ENCODE data around the gene BMPR2.
"Not testable (repeated sequence)": the region's sequence is repeated elsewhere in the genome, so short reads cannot be mapped to it uniquely, and the experiment has no call there.

Gene BMPR2

DNA sequence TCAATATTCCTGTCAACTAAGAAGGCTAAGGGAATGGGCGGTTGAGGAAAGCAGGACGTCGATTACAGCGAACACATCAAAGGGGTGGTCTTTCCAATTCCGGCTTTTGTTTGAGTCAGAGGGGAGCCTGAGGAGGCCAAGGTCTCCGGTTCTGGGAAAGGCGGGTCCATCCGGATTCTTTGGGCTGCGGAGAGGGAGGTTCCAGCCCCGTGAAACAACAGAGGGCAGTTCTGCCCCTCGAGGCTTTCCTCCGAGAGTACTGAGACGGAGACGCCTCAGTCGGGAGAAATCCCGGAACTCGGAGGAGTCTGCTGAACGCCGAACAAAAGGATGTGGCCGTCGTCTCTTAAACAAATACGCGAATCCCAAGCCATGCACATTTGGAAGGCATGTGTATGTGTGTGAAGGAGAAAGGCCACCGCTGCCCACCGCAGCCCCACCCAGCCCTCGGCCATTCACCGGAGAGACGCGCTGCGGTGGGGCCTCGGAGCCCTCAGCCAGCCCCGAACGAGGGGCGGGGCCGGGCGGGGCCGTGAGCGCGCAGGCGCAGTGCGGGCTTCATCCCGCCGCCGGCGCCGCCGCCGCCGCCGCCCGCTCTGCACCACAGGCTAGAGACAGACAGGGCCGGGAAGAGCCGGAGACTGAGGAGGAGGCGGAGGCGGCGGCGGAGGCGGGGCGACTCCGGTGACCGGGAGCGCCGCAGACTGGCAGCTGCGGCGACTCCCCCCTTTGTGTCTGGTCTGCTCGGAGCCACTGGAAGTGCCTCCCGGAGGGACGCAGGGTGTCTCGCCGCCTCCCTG lies at the start of gene BMPR2:
Gene BMPR2, plus strand, starts transcription at position 719 of the 800 bp plus-strand sequence. CDS start 1,148 bp downstream, outside the sequence.
- H3K36me3 ChIP-seq (ENCODE audit: control insufficient read depth, insufficient read depth, low read length): no peaks in the 10 kb centered on the region
- peak within 1 kb of the TSS; percentile 98 for H3K4me3 ChIP-seq (ENCODE audit: low read length)
- H3K27me3 ChIP-seq (ENCODE audit: control insufficient read depth, insufficient read depth, low read length): no peaks in the 10 kb centered on the region
- H3K27ac ChIP-seq (ENCODE audit: low read depth, low read length): peak within 1 kb of the TSS; percentile 98
- peaks cover 8% of the 10 kb centered on the region for H3K4me1 ChIP-seq (ENCODE audit: control insufficient read depth, insufficient read depth, low read length)
- H3K9ac ChIP-seq (ENCODE audit: low read length): peak within 1 kb of the TSS; percentile 94

DNA sequence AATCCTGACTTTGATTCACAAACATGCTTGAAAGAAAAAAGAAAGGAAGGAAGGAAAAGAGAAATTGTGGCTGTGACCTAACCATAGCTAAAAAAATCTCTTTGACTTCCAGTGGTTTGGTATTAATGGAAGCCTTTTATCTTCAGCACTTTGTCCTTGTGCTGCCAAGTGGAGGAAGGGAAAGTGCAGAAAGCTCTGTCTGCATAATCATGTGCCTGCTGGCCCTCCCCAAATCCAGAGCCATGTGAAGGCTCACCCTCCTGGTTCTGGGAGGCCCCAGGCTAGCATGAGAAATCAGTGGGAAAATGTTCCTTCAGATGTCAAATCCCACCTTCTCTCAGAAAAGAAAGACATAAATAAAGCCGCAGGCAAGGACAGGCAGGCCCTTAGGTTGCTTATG lies 48.3 kb upstream of the BMPR2 start:
- no peak overlapping the region for H3K4me3 ChIP-seq (ENCODE audit: low read length)
- no peaks in the 10 kb centered on the region for H3K36me3 ChIP-seq (ENCODE audit: control insufficient read depth, insufficient read depth, low read length)
- H3K9ac ChIP-seq (ENCODE audit: low read length): no peak overlapping the region
- H3K27me3 ChIP-seq (ENCODE audit: control insufficient read depth, insufficient read depth, low read length): no peaks in the 10 kb centered on the region
- no peak overlapping the region for H3K27ac ChIP-seq (ENCODE audit: low read depth, low read length)
- H3K4me1 ChIP-seq (ENCODE audit: control insufficient read depth, insufficient read depth, low read length): no peaks in the 10 kb centered on the region

DNA sequence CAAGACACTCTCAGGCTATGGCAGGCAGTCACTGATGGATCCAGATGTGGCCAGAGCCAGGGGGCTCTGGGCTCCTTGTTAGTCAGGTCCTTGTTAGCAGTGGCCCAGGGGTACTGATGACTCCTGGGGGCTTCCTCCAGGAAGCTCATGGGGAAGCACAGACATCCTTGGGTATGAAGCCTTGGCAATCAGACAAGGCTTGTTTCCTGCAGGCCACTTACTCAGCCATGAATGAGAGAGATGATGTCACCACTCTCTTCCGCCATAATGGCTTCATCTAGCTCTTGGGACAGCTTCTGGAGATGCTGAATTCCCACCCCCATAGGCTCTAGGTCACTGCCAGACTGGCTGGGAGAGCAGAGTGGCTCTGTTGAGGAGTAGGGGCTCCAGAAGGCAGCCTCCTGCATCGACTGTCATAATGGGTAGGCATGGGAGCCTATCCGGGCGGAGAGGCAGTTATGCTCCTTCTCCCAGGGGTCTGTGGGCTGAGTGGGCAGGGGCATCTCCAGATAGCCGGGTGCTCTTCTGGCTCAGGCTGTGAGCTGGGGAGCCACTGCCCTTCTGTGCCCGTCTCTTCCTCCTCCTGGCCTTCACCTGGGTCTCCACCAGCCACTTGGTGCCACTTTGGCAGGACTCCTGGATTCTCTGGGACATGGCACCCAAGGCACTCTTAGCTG lies 40.2 kb upstream of the BMPR2 start:
- Histone ChIP-seq H3K4me1 (ENCODE audit: control insufficient read depth, insufficient read depth, low read length) (no peaks in the 10 kb centered on the region), H3K4me3 (ENCODE audit: low read length) (no peak overlapping the region), H3K27ac (ENCODE audit: low read depth, low read length) (no peak overlapping the region), H3K27me3 (ENCODE audit: control insufficient read depth, insufficient read depth, low read length) (no peaks in the 10 kb centered on the region), H3K36me3 (ENCODE audit: control insufficient read depth, insufficient read depth, low read length) (no peaks in the 10 kb centered on the region), H3K9ac (ENCODE audit: low read length) (no peak overlapping the region)

DNA sequence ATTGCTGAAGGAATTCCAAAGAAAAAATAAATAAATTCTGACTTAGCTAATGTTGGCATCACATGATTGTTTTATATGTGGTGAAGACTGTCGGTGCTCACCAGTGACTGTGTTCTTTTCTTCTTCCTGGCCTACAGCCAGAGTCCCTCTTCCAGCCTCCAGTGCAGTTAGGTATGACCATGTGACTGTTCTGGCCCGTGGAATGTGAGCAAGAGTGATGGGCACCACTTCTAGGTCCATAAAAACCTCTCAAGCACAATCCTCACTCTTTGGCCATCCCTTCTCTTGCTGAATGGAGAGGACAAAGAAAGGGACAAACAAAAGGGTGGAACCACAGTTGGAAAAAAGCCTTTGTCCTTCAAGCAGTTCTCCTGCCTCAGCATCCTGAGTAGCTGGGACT lies 39.0 kb upstream of the BMPR2 start:
- Histone ChIP-seq H3K9ac (ENCODE audit: low read length) (no peak overlapping the region), H3K27ac (ENCODE audit: low read depth, low read length) (no peak overlapping the region), H3K4me3 (ENCODE audit: low read length) (no peak overlapping the region), H3K27me3 (ENCODE audit: control insufficient read depth, insufficient read depth, low read length) (no peaks in the 10 kb centered on the region), H3K36me3 (ENCODE audit: control insufficient read depth, insufficient read depth, low read length) (no peaks in the 10 kb centered on the region), H3K4me1 (ENCODE audit: control insufficient read depth, insufficient read depth, low read length) (no peaks in the 10 kb centered on the region)

DNA sequence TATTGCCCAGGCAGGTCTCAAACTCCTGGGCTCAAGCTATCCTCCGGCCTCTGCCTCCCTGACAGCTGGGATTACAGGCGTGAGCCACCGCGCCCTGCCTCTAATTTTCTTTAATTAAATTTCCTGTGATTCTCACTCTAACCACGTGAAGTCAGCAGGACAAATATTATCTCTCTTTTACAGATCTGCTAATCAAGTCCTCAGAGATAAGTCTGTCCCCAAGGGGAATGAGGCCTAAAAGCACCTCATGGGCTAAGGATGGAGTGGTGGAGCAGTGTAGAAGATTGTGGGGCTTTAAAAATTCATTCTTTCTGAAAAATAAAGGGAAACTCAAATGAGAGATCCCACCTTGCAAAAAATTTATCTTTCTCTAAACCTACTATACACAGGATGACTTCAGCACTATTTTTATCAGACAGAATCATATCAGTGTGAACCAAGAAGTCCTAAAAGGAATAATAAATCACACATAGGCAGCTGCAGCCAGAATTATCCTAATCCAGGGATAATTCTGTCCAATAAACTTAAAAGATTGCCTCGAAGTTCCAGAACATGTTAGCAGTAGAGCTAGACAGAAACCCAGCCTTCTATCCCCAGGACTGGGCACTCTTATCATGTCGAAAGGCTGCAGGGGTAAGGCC lies 38.3 kb upstream of the BMPR2 start:
- no peaks in the 10 kb centered on the region for H3K36me3 ChIP-seq (ENCODE audit: control insufficient read depth, insufficient read depth, low read length)
- H3K4me1 ChIP-seq (ENCODE audit: control insufficient read depth, insufficient read depth, low read length): no peaks in the 10 kb centered on the region
- no peak overlapping the region for H3K4me3 ChIP-seq (ENCODE audit: low read length)
- H3K27ac ChIP-seq (ENCODE audit: low read depth, low read length): no peak overlapping the region
- no peak overlapping the region for H3K9ac ChIP-seq (ENCODE audit: low read length)
- no peaks in the 10 kb centered on the region for H3K27me3 ChIP-seq (ENCODE audit: control insufficient read depth, insufficient read depth, low read length)

DNA sequence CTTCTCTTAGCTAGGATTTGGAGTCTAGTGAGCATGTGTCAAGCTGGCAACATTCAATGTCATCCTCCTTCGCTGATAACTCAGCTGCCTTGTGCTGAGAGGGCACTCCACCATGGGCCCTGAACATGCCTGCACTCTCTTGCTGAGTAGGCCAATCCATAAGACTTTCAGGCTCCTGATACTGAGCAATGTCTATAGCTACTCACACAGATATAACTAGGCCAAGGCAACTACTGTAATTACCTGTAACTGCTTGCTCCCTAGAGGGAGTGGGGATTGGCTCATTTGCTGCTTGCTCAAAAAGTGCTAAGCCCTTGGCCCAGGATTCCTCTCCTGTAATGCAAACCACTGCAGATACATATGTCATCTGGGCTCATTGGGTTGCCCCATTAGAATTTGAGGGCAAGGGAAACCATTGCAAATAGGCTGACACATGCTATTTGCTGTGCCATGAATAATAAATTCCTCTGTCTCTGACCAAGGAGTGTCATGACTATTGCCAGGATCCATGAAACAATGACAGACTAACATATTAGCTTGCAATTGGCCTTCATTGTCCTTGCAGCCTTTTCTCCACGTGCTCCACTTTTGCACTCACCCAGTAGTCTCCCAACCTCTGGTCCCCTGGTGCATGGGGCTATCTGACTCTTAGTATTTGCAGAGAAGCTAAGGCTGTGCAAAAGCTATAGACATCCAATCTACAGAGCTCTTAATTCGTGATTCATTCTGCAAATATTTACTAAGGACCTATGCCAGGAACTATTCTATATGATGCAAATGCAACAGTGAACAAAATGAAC lies 36.9 kb upstream of the BMPR2 start:
- Histone ChIP-seq H3K9ac (ENCODE audit: low read length) (no peak overlapping the region), H3K27ac (ENCODE audit: low read depth, low read length) (no peak overlapping the region), H3K4me1 (ENCODE audit: control insufficient read depth, insufficient read depth, low read length) (no peaks in the 10 kb centered on the region), H3K36me3 (ENCODE audit: control insufficient read depth, insufficient read depth, low read length) (no peaks in the 10 kb centered on the region), H3K27me3 (ENCODE audit: control insufficient read depth, insufficient read depth, low read length) (no peaks in the 10 kb centered on the region), H3K4me3 (ENCODE audit: low read length) (no peak overlapping the region)

DNA sequence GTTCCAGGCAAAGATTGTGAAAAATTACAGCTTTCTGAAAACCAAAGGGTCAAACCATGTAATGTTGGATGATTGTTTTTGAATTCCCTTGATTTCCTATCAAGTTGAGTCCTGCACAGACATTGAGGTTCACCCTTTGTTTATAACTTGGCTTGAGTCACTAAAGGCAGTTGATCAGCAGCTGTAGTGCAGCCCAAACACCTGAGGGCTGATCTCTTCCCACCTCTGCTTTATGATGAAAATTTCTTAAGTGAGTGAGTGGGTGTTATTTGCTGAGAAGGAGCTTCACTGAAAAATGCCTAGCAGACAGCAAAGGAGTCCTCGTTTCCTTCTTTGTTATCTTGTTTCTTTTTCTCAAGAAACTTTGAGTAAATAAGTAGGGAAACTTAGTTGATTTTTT lies 31.9 kb upstream of the BMPR2 start:
- H3K36me3 ChIP-seq (ENCODE audit: control insufficient read depth, insufficient read depth, low read length): no peaks in the 10 kb centered on the region
- no peak overlapping the region for H3K9ac ChIP-seq (ENCODE audit: low read length)
- no peak overlapping the region for H3K27ac ChIP-seq (ENCODE audit: low read depth, low read length)
- H3K4me3 ChIP-seq (ENCODE audit: low read length): no peak overlapping the region
- H3K27me3 ChIP-seq (ENCODE audit: control insufficient read depth, insufficient read depth, low read length): no peaks in the 10 kb centered on the region
- no peaks in the 10 kb centered on the region for H3K4me1 ChIP-seq (ENCODE audit: control insufficient read depth, insufficient read depth, low read length)

DNA sequence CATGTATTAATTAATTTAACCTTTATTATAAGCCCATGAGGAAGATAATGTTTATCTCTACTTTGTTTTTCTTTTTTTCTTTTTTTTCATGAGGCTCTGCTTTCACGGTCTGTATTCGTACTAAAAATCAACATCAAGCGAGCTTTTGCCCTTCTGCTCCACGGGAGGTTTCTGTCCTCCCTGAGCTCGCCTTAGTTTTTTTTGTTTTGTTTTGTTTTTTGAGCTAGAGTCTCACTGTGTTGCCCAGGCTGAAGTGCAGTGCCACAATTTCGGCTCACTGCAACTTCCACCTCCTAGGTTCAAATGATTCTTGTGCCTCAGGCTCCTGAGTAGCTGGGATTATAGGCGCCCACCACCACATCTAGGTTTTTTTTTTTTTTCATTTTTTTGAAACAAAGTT lies 29.9 kb upstream of the BMPR2 start:
- Histone ChIP-seq H3K4me1 (ENCODE audit: control insufficient read depth, insufficient read depth, low read length) (no peaks in the 10 kb centered on the region), H3K36me3 (ENCODE audit: control insufficient read depth, insufficient read depth, low read length) (no peaks in the 10 kb centered on the region)

DNA sequence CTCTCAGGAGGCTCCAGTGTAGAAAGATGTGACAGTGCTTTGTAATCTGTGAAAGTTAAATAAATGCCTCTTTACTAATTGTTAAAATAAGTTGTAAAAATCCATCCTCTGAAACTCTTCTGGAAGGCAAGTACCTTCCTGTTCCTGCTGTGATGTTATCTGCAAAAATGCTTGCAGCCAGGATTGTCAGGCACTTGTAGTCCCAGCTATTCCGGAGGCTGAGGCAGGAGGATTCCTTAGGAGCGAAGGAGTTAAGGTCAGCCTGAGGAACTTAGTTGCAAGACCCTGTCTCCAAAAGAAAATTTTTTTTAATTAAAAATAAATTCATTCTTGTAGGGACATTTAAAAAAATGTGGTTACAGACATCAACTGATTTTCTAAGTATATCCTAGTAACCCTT lies 22.7 kb upstream of the BMPR2 start:
- no peaks in the 10 kb centered on the region for H3K27me3 ChIP-seq (ENCODE audit: control insufficient read depth, insufficient read depth, low read length)
- H3K4me1 ChIP-seq (ENCODE audit: control insufficient read depth, insufficient read depth, low read length): no peaks in the 10 kb centered on the region
- H3K27ac ChIP-seq (ENCODE audit: low read depth, low read length): no peak overlapping the region
- no peak overlapping the region for H3K9ac ChIP-seq (ENCODE audit: low read length)
- H3K36me3 ChIP-seq (ENCODE audit: control insufficient read depth, insufficient read depth, low read length): no peaks in the 10 kb centered on the region
- no peak overlapping the region for H3K4me3 ChIP-seq (ENCODE audit: low read length)

More for the DNA sequence above, 29.9 kb upstream of the BMPR2 start:
- no peak overlapping the region for H3K9ac ChIP-seq (ENCODE audit: low read length)
- H3K27ac ChIP-seq (ENCODE audit: low read depth, low read length): no peak overlapping the region
- H3K27me3 ChIP-seq (ENCODE audit: control insufficient read depth, insufficient read depth, low read length): no peaks in the 10 kb centered on the region
- no peak overlapping the region for H3K4me3 ChIP-seq (ENCODE audit: low read length)

DNA sequence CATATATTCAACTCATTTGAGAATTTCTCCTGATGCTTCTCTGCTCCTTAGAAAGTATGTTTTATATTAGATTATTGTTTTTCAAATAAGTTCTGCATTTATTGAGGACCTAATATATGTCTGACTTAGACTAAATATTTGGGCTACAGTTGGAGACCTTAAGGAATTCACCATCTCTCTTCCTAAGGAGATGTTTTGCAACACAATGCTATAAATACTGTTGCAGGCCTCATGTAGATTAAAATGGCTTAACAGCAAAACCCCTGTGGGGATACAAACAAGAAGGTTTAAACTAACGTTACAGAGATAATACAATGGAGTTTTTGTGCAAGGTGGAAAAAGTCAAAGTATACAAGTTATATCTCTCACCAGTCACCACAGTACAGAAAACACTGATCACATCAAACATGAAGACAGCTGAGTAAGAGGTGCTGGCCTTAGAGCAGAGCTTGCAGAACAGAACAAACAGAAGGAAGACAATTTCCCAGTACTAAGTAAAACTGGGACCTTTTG lies 20.1 kb upstream of the BMPR2 start:
- Histone ChIP-seq H3K4me3 (ENCODE audit: low read length) (no peak overlapping the region), H3K27ac (ENCODE audit: low read depth, low read length) (no peak overlapping the region), H3K36me3 (ENCODE audit: control insufficient read depth, insufficient read depth, low read length) (no peaks in the 10 kb centered on the region), H3K4me1 (ENCODE audit: control insufficient read depth, insufficient read depth, low read length) (no peaks in the 10 kb centered on the region), H3K9ac (ENCODE audit: low read length) (no peak overlapping the region), H3K27me3 (ENCODE audit: control insufficient read depth, insufficient read depth, low read length) (no peaks in the 10 kb centered on the region)

DNA sequence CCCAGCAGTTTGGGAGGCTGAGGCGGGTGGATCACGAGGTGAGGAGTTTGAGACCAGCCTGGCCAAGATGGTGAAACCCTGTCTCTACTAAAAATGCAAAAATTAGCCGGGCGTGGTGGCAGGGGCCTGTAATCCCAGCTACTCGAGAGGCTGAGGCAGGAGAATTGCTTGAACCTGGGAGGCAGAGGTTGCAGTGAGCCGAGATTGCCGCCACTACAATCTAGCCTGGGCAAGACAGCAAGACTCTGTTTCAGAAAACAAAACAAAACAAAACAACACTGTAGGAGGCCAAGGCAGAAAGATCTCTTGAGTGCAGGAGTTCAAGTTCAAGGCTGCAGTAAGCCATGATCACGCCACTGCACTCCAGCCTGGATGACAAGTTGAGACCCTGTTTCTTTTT lies 17.2 kb upstream of the BMPR2 start:
- not testable (repeated sequence) for H3K4me3 ChIP-seq (ENCODE audit: low read length); H3K27ac ChIP-seq (ENCODE audit: low read depth, low read length); H3K4me1 ChIP-seq (ENCODE audit: control insufficient read depth, insufficient read depth, low read length); H3K36me3 ChIP-seq (ENCODE audit: control insufficient read depth, insufficient read depth, low read length); H3K9ac ChIP-seq (ENCODE audit: low read length); H3K27me3 ChIP-seq (ENCODE audit: control insufficient read depth, insufficient read depth, low read length)

DNA sequence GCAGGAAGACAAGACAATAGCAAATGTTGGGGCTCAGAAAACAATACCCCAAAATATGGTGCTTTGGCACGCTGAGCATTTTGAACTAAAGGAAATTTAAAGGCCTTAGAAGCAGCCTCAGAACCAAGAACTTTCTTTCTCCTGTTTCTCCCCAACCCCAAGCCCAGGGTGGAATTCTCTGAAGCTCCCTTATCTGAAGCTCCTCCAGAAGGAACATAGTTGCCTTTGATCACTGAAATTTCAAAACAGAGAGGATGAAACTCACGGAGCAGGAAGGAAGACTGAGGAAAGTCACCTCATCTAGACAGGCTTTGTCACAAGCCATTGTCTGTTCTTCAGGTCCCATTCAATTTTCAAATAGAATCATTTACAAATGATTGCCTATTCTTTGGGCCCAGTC lies 15.5 kb upstream of the BMPR2 start:
- Histone ChIP-seq H3K27me3 (ENCODE audit: control insufficient read depth, insufficient read depth, low read length) (no peaks in the 10 kb centered on the region), H3K27ac (ENCODE audit: low read depth, low read length) (no peak overlapping the region), H3K4me1 (ENCODE audit: control insufficient read depth, insufficient read depth, low read length) (no peaks in the 10 kb centered on the region), H3K4me3 (ENCODE audit: low read length) (no peak overlapping the region), H3K9ac (ENCODE audit: low read length) (no peak overlapping the region), H3K36me3 (ENCODE audit: control insufficient read depth, insufficient read depth, low read length) (no peaks in the 10 kb centered on the region)
